Measurements from ENCODE around the gene LYSMD3.

- TF ChIP-seq CTCF (conservative IDR thresholded peaks at IDR 0.05; ENCODE audit: low read length) = no peak
- no peak for TF ChIP-seq EZH2phosphoT487 (IDR thresholded peaks at IDR 0.05; ENCODE audit: borderline replicate concordance)
Observed at GRCh38 chr5:90557871-90558270, 28.5 kb upstream of the LYSMD3 start.
